H1 (cell line): ENCODE measurements around the gene ZNFX1. TPM values are rescaled to one million over a fixed set of nuclear protein-coding genes. Genes with fewer than 3 reads are reported as not detected.

Source experiments
- CTCF ChIA-PET: fragments of 300-600 bp; sonication (Branson Sonifier 250); formaldehyde crosslinking; loops from one replicate; lab custom pipeline; 2021; ENCODE audit not compliant: partially characterized antibody; lab: Charles Lee
- POLR2A ChIA-PET: fragments of 300-600 bp; sonication (Branson Sonifier 250); formaldehyde crosslinking; loops from one replicate; lab custom pipeline; 2021; ENCODE audit warnings: inconsistent platforms; ENCODE audit not compliant: partially characterized antibody; lab: Charles Lee
- DNase-seq, 2 experiments: peaks; one replicate each; pipeline versions ENCODE4 v3.0.0 to v3.0.0-alpha.2; 2010 to 2022; ENCODE audit warnings: low spot score in 2 of 2, low read depth in 1 of 2, mixed read lengths in 1 of 2
- FAIRE-seq: peaks from 2 replicates; lab custom pipeline; 2011; peaks lifted over from hg19 to GRCh38; lab: Jason Lieb, UNC
- H2AFZ ChIP-seq: 2 replicates; pipeline ENCODE4 v1.8.1; 2012; ENCODE audit warnings: low read length, inconsistent platforms
- H2AK5ac ChIP-seq: 2 replicates; pipeline ENCODE4 v1.6.1; 2013; ENCODE audit warnings: low read depth, low read length
- H2BK120ac ChIP-seq: replicated peaks from 2 replicates; pipeline ENCODE3; 2013; ENCODE audit warnings: low read depth, low read length, inconsistent platforms
- H2BK12ac ChIP-seq: 2 replicates; pipeline ENCODE4 v1.6.1; 2013; ENCODE audit warnings: low read depth, low read length
- H2BK15ac ChIP-seq: 2 replicates; pipeline ENCODE4 v1.6.1; 2013; ENCODE audit warnings: low read length
- H2BK20ac ChIP-seq: 2 replicates; pipeline ENCODE4 v1.6.1; 2013; ENCODE audit warnings: low read length
- H2BK5ac ChIP-seq: 2 replicates; pipeline ENCODE4 v1.6.1; 2013; ENCODE audit warnings: low read depth, low read length
- H3K14ac ChIP-seq: 2 replicates; pipeline ENCODE4 v1.6.1; 2013; ENCODE audit warnings: inconsistent platforms; ENCODE audit not compliant: insufficient read length
- H3K18ac ChIP-seq: 2 replicates; pipeline ENCODE4 v1.6.1; 2013; ENCODE audit warnings: low read length; ENCODE audit errors: extremely low read depth
- H3K23ac ChIP-seq: 2 replicates; pipeline ENCODE4 v1.6.1; 2013; ENCODE audit warnings: inconsistent platforms; ENCODE audit not compliant: insufficient read length
- H3K23me2 ChIP-seq: 2 replicates; pipeline ENCODE4 v1.6.1; 2013; ENCODE audit warnings: low read depth, low read length
- H3K27ac ChIP-seq: 2 replicates; pipeline ENCODE4 v1.6.1; 2011; ENCODE audit warnings: low read depth, low read length, inconsistent platforms
- H3K27me3 ChIP-seq, 4 experiments: replicated peaks in 1 of 4; 1 replicate in 1 of 4; 2 replicates in 3 of 4; pipeline versions ENCODE4 v1.6.1 to v1.8.1; 2011 to 2013; ENCODE audit warnings: low read length in 3 of 4, mild to moderate bottlenecking in 3 of 4, inconsistent platforms in 2 of 4, mixed read lengths in 2 of 4, moderate library complexity in 1 of 4; ENCODE audit not compliant: control insufficient read depth in 3 of 4, insufficient read depth in 3 of 4; ENCODE audit errors: extremely low read depth in 1 of 4
- H3K36me3 ChIP-seq, 4 experiments: 2 replicates each; pipeline versions ENCODE4 v1.6.1 to v1.8.1; 2011 to 2013; ENCODE audit warnings: mild to moderate bottlenecking in 4 of 4, low read length in 3 of 4, moderate library complexity in 2 of 4, control low read depth in 1 of 4, inconsistent platforms in 1 of 4; ENCODE audit not compliant: insufficient read depth in 4 of 4, control insufficient read depth in 2 of 4
- H3K4ac ChIP-seq: replicated peaks from 2 replicates; pipeline ENCODE3; 2013; ENCODE audit warnings: low read length, low read depth, mixed read lengths, inconsistent platforms; ENCODE audit not compliant: insufficient read length
- H3K4me1 ChIP-seq, 4 experiments: replicated peaks in 1 of 4; 1 replicate in 1 of 4; 2 replicates in 3 of 4; pipeline versions ENCODE4 v1.6.1 to v1.8.1; 2011 to 2013; ENCODE audit warnings: low read length in 3 of 4, inconsistent platforms in 2 of 4, mixed read lengths in 1 of 4; ENCODE audit not compliant: insufficient read depth in 4 of 4, control insufficient read depth in 3 of 4
- H3K4me2 ChIP-seq, 2 experiments: 2 replicates each; pipeline versions ENCODE4 v1.6.1 to v1.8.1; 2011 to 2013; ENCODE audit warnings: low read depth in 2 of 2, low read length in 2 of 2, control low read depth in 1 of 2, inconsistent platforms in 1 of 2, mild to moderate bottlenecking in 1 of 2; ENCODE audit not compliant: insufficient read depth in 1 of 2
- H3K4me3 ChIP-seq, 4 experiments: fragments of 200-600, 300-600 bp in 1 of 4; sonication (generic), shearing (Covaris generic), sonication (Bioruptor Twin) in 1 of 4; 2 replicates each; pipeline versions ENCODE4 v1.5.1 to v1.8.1; 2011 to 2016; ENCODE audit warnings: low read length in 4 of 4, low read depth in 3 of 4, control low read depth in 2 of 4, inconsistent platforms in 2 of 4, mild to moderate bottlenecking in 2 of 4, mixed read lengths in 1 of 4, moderate library complexity in 1 of 4; ENCODE audit not compliant: insufficient read depth in 2 of 4; ENCODE audit errors: extremely low read depth in 1 of 4
- H3K56ac ChIP-seq: replicated peaks from 2 replicates; pipeline ENCODE3; 2013; ENCODE audit warnings: low read depth, mild to moderate bottlenecking, mixed read lengths, low read length, inconsistent platforms; ENCODE audit not compliant: insufficient read length
- H3K79me1 ChIP-seq: 2 replicates; pipeline ENCODE4 v1.6.1; 2013; ENCODE audit warnings: low read depth, low read length, control low read depth
- H3K79me2 ChIP-seq, 2 experiments: 2 replicates each; pipeline versions ENCODE4 v1.6.1 to v1.8.1; 2012 to 2013; ENCODE audit warnings: low read length in 2 of 2, mild to moderate bottlenecking in 2 of 2, inconsistent platforms in 1 of 2; ENCODE audit not compliant: insufficient read depth in 2 of 2, control insufficient read depth in 1 of 2
- H3K9ac ChIP-seq, 4 experiments: replicated peaks in 1 of 4; 1 replicate in 1 of 4; 2 replicates in 3 of 4; pipeline versions ENCODE4 v1.6.1 to v1.8.1; 2011 to 2013; ENCODE audit warnings: low read depth in 3 of 4, low read length in 3 of 4, control low read depth in 2 of 4, mild to moderate bottlenecking in 2 of 4, moderate library complexity in 2 of 4, inconsistent platforms in 1 of 4; ENCODE audit errors: extremely low read depth in 1 of 4
- H3K9me3 ChIP-seq, 2 experiments: 2 replicates each; pipeline versions ENCODE4 v1.6.1 to v1.8.1; 2012 to 2013; ENCODE audit warnings: mild to moderate bottlenecking in 2 of 2, moderate library complexity in 2 of 2, control low read depth in 1 of 2, inconsistent platforms in 1 of 2, low read depth in 1 of 2, low read length in 1 of 2, mixed read lengths in 1 of 2; ENCODE audit not compliant: insufficient read depth in 2 of 2
- H4K20me1 ChIP-seq, 2 experiments: replicated peaks in 1 of 2; 2 replicates each; pipeline versions ENCODE3 to v1.8.1; 2011 to 2013; ENCODE audit warnings: inconsistent platforms in 2 of 2, low read length in 2 of 2, mild to moderate bottlenecking in 1 of 2; ENCODE audit not compliant: insufficient read depth in 2 of 2, control insufficient read depth in 1 of 2
- H4K5ac ChIP-seq: 2 replicates; pipeline ENCODE4 v1.6.1; 2013; ENCODE audit warnings: low read length, low read depth, mixed read lengths, inconsistent platforms; ENCODE audit not compliant: insufficient read length
- H4K8ac ChIP-seq: 2 replicates; pipeline ENCODE4 v1.8.0; 2013; ENCODE audit warnings: mild to moderate bottlenecking, moderate library complexity, low read length, inconsistent platforms; ENCODE audit not compliant: insufficient read depth; ENCODE audit errors: extremely low read depth
- H4K91ac ChIP-seq: replicated peaks from 2 replicates; pipeline ENCODE3; 2013; ENCODE audit warnings: low read length, mixed read lengths, inconsistent platforms; ENCODE audit not compliant: insufficient read length
- ATF3 ChIP-seq: IDR thresholded peaks from 2 replicates; pipeline ENCODE4 v1.6.1; 2011; ENCODE audit warnings: low read depth, mild to moderate bottlenecking, low read length; ENCODE audit not compliant: insufficient read depth
- CBX5 ChIP-seq: fragments of 300-800, 300-1000 bp; sonication (generic); IDR thresholded peaks from 2 replicates; pipeline ENCODE4 v1.7.1; 2016; ENCODE audit warnings: antibody characterized with exemption, low read length, low read depth
- HDAC2 ChIP-seq, 2 experiments: fragments of 300-600 bp in 1 of 2; sonication (generic) in 1 of 2; IDR thresholded peaks; 2 replicates each; pipeline ENCODE4 v1.6.1; 2011 to 2012; ENCODE audit warnings: low read depth in 2 of 2, low read length in 2 of 2, mild to moderate bottlenecking in 2 of 2, moderate library complexity in 2 of 2, borderline replicate concordance in 1 of 2, inconsistent platforms in 1 of 2
- POLR2AphosphoS5 ChIP-seq: IDR thresholded peaks from 2 replicates; pipeline ENCODE4 v1.6.1; 2011; ENCODE audit warnings: low read depth, low read length
- RBBP5 ChIP-seq: IDR thresholded peaks from 2 replicates; pipeline ENCODE4 v1.7.1; 2012; ENCODE audit warnings: low read depth, mild to moderate bottlenecking, inconsistent platforms, low read length, moderate library complexity, borderline replicate concordance
- RFX5 ChIP-seq: IDR thresholded peaks from 2 replicates; pipeline ENCODE4 v1.6.1; 2011; ENCODE audit warnings: low read depth, low read length, improper control_type of control experiment, borderline replicate concordance
- SRF ChIP-seq: IDR thresholded peaks from 2 replicates; pipeline ENCODE4 v1.6.1; 2011; ENCODE audit warnings: mild to moderate bottlenecking, low read depth, low read length, moderate library complexity
- TAF1 ChIP-seq: IDR thresholded peaks from 2 replicates; pipeline ENCODE4 v1.6.1; 2011; ENCODE audit warnings: mild to moderate bottlenecking, low read depth, low read length
- TAF7 ChIP-seq: optimal IDR thresholded peaks from 2 replicates; pipeline ENCODE3; 2011; ENCODE audit warnings: low read depth, mild to moderate bottlenecking, inconsistent platforms, low read length, moderate library complexity, borderline replicate concordance
- TBP ChIP-seq: IDR thresholded peaks from 2 replicates; pipeline ENCODE4 v1.6.1; 2011; ENCODE audit warnings: low read depth, low read length, improper control_type of control experiment
- USF2 ChIP-seq: IDR thresholded peaks from 2 replicates; pipeline ENCODE4 v1.6.1; 2011; ENCODE audit warnings: low read length, improper control_type of control experiment
- YY1 ChIP-seq: IDR thresholded peaks from 2 replicates; pipeline ENCODE4 v1.6.1; 2011; ENCODE audit warnings: low read depth, mild to moderate bottlenecking, low read length
- WGBS, 2 experiments: shearing (Covaris generic) in 1 of 2; methylation state at CpG; one replicate each; pipeline versions ENCODE4 v1.1.6 to v1.1.7; 2013 to 2015; ENCODE audit warnings: low lambda C conversion rate in 2 of 2, mixed read lengths in 2 of 2, inconsistent platforms in 1 of 2, low coverage in 1 of 2, missing lambda C conversion rate in 1 of 2; ENCODE audit not compliant: insufficient replicate concordance in 2 of 2, insufficient coverage in 1 of 2, insufficient read length in 1 of 2; ENCODE audit errors: extremely low coverage in 1 of 2, missing lambda C conversion rate in 1 of 2; 5-methylcytosine and 5-hydroxymethylcytosine counted together
- polyA plus RNA-seq, 7 experiments: library from polyadenylated mRNA; depleted of rRNA in 3 of 7; stranded (reverse) in 5 of 7; unstranded in 2 of 7; fragments of >200 nt in 5 of 7; fragments of 200-250 nt in 2 of 7; gene quantifications; 1 replicate in 5 of 7; 2 replicates in 1 of 7; 4 replicates in 1 of 7; pipeline versions ENCODE4 v1.2.1 to v1.2.3, GENCODE V29; 2011 to 2013; ENCODE audit warnings: missing spikeins in 2 of 7, mixed read lengths in 2 of 7
- total RNA-seq: library from RNA; stranded (reverse); fragmentation: NEBNext Ultra II Directional; extraction: Animal tissue kit (Norgen Biotek cat#: 25700); gene quantifications from 2 replicates; pipeline ENCODE4 v1.2.1, GENCODE V29; 2021

ZNFX1 gene
- total and polyA plus RNA-seq, 2 of the 8 experiments (the other 6 are each of a cell fraction or from before 2014, with no cell fraction given), result 3.1 to 11.3 TPM

- Histone ChIP-seq H4K20me1 (peaks cover 0 to 1% of the 10 kb centered on the region in 2 experiments), H3K14ac (no peak overlapping the region), H4K5ac (no peak overlapping the region), H4K8ac (no peak overlapping the region), H3K56ac (no peak overlapping the region), H2AK5ac (no peak overlapping the region), H3K36me3 (peaks cover 39 to 72% (median 59%) of the 10 kb centered on the region in 4 experiments), H2BK120ac (no peak overlapping the region), H3K4me3 (no peak overlapping the region), H3K79me1 (no peaks in the 10 kb centered on the region; the same call in 1 of the 2 replicates), H3K27me3 (no peaks in the 10 kb centered on the region), H2BK20ac (no peak overlapping the region), H3K9ac (no peak overlapping the region), H3K23me2 (no peaks in the 10 kb centered on the region), H4K91ac (no peak overlapping the region), H2AFZ (no peak overlapping the region), H3K18ac (no peak overlapping the region), H3K9me3 (no peaks in the 10 kb centered on the region), H3K4me1 (no peaks in the 10 kb centered on the region), H3K79me2 (no peaks in the 10 kb centered on the region), H2BK5ac (no peak overlapping the region), H2BK12ac (no peak overlapping the region), H3K27ac (no peak overlapping the region), H3K4ac (no peak overlapping the region), H3K23ac (no peak overlapping the region), H2BK15ac (no peak overlapping the region), H3K4me2 (no peak overlapping the region)
- FAIRE-seq (no peak), DNase-seq (no peak)
- 97% methylated on average over 7 of the region's 8 CpGs; no CpG with 5 or more reads in 1 of the 2 experiments for WGBS, 2 experiments
- POLR2A ChIA-PET, result interaction anchor here (1.1 to 2.2 kb wide), 4 partner anchors 11 to 77 kb away, joined by 3 to 7 read pairs (median 4); partner anchors contain the start of gene DDX27
- CTCF ChIA-PET, result interaction anchor here (1.1 to 5.1 kb wide), 3 partner anchors 15 to 98 kb away, joined by 3 to 23 read pairs (median 4); no protein-coding TSS in a partner anchor
- TF ChIP-seq POLR2AphosphoS5, result no peak
- TF ChIP-seq CBX5, result no peak
- TF ChIP-seq ATF3, result no peak
- TF ChIP-seq RFX5, result no peak
- TF ChIP-seq USF2, result no peak
- TF ChIP-seq TAF7, result no peak
- no peak for TF ChIP-seq SRF
- TF ChIP-seq YY1, result no peak
- no peak for TF ChIP-seq TAF1
- no peak for TF ChIP-seq HDAC2 (IDR thresholded peaks at IDR 0.05; ENCODE audit: borderline replicate concordance in 1 of 2, low read depth in 2 of 2, low read length in 2 of 2)
- TF ChIP-seq RBBP5, result no peak
- TF ChIP-seq TBP, result no peak
Observed at GRCh38 chr20:49230561-49231133, 47.2 kb downstream of the ZNFX1 start.
